NT2/D1 (cell line): ENCODE measurements around the gene CYP11A1.

Experiments used
- SUZ12 ChIP-seq: IDR thresholded peaks from 2 replicates; pipeline ENCODE4 v1.6.1; 2011; ENCODE audit not compliant: insufficient read length, insufficient read depth; ENCODE audit errors: extremely low read depth
- YY1 ChIP-seq: IDR thresholded peaks from 2 replicates; pipeline ENCODE4 v1.6.1; 2011; ENCODE audit not compliant: insufficient read length, insufficient read depth

GRCh38 chr15:74318376-74319137 lies 48.9 kb downstream of the CYP11A1 start:
- TF ChIP-seq YY1, result no peak
- TF ChIP-seq SUZ12, result no peak
